ENCODE data around the gene CAMK2B.
"Not testable (repeated sequence)": the region's sequence is repeated elsewhere in the genome, so short reads cannot be mapped to it uniquely, and the experiment has no call there.

The CAMK2B gene

DNA sequence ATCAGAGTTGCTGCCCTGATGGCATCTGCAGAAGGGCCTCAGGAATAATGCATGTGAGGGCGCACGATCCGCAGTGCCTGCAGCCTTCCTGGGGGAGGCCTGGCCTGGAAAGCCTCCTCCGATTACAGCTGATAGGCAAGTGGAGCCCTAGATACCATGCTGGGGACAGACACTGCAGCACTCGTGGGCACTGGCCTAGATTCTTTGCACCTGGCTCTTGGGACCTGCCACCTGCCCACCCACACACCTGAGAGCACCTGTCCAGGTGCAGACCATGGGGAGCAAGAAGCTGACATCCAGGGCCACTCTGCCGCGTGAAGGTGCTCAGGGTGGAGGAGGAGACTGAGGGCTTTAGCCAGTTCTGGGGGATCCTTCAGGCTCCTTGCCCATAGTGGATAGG, 109.9 kb downstream of the CAMK2B start:
- DNase-seq (ENCODE audit: low spot score) = no peak

GRCh38 chr7:44213877-44214388, 111.5 kb downstream of the CAMK2B start:
- peak; percentile 37 for DNase-seq (ENCODE audit: low spot score)

- DNase-seq (ENCODE audit: low spot score) = no peak
Observed at GRCh38 chr7:44213206-44213876, 112.1 kb downstream of the CAMK2B start.

- no peak for DNase-seq (ENCODE audit: low spot score)
Observed at GRCh38 chr7:44212581-44213184, 112.7 kb downstream of the CAMK2B start.

- no peak for DNase-seq (ENCODE audit: low spot score)
Observed at GRCh38 chr7:44212018-44212417, 113.4 kb downstream of the CAMK2B start.

DNA sequence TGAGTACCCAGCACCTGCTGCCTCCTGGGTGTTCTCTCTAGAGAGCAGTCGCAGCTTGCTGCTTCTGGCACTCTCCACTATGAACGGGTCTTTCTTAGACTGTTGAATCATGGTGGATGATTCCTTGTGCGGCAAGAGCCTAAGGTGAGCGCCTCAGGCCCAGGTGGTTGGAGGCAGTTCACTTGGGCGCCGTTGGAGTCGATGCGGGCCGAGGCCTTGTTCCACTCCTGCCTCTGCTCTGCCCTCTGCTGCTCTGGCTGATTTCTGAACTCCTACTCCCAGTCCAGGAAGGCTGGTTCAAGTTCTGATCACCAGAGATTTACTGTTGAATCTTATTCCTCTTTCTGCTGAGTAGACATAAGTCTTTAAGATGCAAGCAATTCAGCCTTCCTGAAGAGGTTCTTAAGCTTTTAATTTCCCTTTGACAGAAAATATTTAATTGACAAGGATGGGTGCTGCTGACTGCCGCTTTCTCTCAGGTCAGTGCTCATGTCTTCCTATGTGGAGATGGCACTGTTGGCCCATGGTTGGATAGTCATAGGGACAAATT, 114.2 kb downstream of the CAMK2B start:
- no peak for DNase-seq (ENCODE audit: low spot score)

GRCh38 chr7:44210107-44210506, 115.3 kb downstream of the CAMK2B start:
- no peak for DNase-seq (ENCODE audit: low spot score)

DNA sequence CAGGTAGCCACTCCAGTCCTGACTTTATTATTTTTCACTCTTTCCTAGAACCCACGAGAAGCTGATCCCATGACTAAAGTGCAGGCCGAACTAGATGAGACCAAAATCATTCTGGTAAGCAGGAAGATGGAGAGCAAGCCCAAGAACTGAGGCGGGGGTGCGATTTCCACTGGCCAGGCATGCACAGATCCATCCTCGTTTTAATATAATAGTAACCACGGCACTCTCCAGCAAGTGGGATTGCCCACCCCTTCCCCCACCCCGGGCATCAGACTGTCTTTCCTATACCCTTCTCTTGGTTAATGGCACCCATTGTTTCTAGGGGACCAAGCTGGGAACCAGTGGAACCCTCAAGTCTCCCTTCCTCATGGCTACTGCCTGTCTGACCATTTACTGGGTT, 117.3 kb downstream of the CAMK2B start:
- DNase-seq (ENCODE audit: low spot score) = no peak

- no peak for DNase-seq (ENCODE audit: low spot score)
Observed at GRCh38 chr7:44206008-44206407, 119.4 kb downstream of the CAMK2B start.

GRCh38 chr7:44201813-44202212, 123.6 kb downstream of the CAMK2B start:
- no peak for DNase-seq (ENCODE audit: low spot score)

GRCh38 chr7:44200699-44201461, 124.5 kb downstream of the CAMK2B start, which contains the start of gene YKT6:
YKT6 (plus strand) TSS chr7:44200978; CDS start chr7:44201136, 158 bp downstream.
- DNase-seq (ENCODE audit: low spot score) = peak; percentile 100

DNA sequence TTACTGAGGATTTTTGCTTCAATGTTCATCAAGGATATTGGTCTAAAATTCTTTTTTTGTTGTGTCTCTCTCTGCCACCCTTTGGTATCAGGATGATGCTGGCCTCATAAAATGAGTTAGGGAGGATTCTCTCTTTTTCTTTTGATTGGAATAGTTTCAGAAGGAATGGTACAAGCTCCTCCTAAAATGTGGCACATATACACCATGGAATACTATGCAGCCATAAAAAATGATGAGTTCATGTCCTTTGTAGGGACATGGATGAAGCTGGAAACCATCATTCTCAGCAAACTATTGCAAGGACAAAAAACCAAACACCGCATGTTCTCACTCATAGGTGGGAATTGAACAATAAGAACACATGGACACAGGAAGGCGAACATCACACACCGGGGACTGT, 125.2 kb downstream of the CAMK2B start:
- not testable (repeated sequence) for DNase-seq (ENCODE audit: low spot score)

DNA sequence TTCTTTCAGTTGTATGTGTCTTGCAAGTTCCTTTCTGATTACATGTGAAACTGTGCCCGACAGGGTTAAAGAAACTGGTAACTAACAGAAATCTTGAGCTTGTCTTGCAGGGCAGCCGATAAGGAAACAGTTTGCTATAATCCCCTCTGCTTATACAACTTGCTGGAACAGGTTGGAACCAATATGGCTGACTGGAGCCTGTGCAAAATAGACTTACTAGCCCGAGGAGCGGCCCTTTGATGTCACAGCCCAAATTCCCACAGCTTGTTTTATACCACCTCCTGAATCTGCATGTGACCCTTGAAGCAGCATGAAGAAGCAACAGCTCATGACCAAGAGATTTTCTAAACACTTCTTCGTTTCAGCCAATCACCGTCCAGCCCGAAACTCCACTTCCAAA, 127.9 kb downstream of the CAMK2B start:
- no peak for DNase-seq (ENCODE audit: low spot score)

- peak; percentile 85 for DNase-seq (ENCODE audit: low spot score)
Observed at GRCh38 chr7:44196450-44196872, 128.9 kb downstream of the CAMK2B start.

DNA sequence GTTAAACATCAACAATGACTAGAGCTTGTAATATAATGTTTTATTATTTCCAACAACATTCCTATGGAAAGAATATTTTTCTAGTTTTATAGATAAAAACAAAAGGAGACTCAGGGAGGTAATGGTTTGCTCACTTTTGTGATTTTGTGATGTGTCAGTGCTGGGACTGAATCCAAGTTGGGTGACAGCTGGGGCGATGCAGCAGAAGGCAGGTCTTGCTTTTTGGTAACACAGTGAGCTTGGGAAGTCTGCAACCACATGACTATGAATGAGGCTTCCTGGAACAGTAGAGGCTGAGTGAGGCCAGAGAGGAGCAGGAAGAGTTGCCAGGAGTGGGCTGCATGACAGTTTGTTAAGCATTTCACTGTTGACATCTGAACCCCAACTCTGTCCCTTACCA, 129.5 kb downstream of the CAMK2B start:
- no peak for DNase-seq (ENCODE audit: low spot score)

DNA sequence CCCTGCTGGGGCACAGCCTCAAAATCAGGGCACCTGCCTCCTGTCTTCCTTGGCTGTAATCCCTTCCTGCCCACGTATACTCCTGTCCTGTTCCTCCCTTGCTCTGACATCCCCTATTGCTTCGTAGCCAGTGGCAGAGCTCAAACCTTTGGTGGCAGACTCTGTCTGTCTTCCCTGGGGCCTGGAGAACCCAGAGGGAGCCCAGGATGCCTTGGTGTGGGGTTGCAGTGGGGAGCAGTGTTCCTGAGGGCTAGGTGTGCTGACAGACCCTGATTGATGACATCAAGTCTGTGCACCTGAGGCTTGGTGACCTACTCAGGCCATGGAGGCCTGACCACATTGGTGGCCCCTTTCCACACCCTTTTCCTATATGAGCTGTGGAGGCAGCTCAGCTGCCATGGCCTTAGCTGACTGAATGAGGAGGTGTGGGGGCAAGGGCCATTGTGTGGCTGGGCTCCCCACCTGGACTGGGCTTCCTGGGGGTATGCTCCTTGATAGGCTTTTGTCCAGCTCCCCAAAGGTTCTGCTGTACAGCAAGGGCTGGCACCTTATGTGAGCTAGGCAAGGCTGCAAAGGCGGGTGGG, 130.7 kb downstream of the CAMK2B start:
- no peak for DNase-seq (ENCODE audit: low spot score)

- no peak for DNase-seq (ENCODE audit: low spot score)
Observed at GRCh38 chr7:44194069-44194468, 131.3 kb downstream of the CAMK2B start.

DNA sequence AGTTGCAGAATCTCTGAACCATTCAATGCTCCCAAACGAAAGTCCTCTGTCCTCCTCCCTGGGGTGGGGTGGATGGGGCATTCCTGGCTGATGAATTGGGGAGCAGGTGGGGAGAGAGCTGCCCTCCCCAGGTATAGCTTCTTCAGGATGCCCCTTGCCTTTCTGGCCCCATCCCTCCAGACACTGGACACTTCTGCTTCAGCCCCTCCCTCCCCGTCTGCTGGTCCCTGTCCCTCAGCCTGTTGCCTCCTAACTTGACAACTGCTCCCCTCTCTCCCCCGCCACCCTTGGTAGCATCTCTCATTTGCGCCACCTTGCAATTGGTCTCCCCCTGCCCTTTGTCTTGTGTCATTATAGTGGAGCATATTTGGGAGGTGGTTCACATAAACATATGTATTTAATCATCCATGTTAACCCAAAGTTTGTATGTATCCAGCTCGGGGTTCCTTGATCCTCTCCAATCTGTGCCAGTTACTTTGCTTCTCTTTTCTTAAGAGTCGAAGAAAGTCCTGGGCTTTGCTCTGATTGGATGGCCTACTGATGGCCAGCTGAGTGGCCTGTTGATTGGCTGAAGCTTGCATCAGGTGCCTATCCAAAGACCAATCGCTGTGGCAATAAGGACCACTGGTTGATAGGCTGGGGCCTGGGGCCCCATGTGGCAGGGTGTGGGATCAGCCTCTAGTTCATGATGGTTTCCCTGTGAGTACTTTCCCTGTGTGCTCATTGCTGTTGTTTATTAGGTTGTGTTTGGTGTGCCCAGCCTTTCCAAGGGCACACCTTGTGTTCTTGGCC, 132.2 kb downstream of the CAMK2B start:
- DNase-seq (ENCODE audit: low spot score) = peak; percentile 59

GRCh38 chr7:44191171-44191570, 134.2 kb downstream of the CAMK2B start:
- no peak for DNase-seq (ENCODE audit: low spot score)

- DNase-seq (ENCODE audit: low spot score) = no peak
Observed at GRCh38 chr7:44189993-44190872, 135.2 kb downstream of the CAMK2B start.
